ENCODE measurements around the gene CDH2.

DNA sequence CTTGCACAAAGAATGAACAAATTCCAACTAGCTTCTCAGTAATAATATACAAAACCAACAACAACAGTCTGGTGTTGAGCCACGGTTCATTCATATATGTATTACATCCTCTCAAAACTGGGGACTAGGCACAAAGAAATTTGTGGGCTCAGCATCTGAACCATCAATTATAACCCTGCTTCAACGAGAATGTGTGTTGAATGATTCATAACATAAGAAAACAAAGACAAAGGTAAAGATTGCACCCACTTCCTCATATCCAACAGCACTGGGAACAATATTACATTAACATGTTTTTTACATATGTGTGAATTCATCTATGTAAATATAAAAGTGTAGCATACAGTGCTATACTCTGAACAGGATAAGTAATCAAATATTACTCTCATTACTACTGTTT lies 144.8 kb downstream of the CDH2 start:
- no peak for TF ChIP-seq POLR2A (IDR thresholded peaks at IDR 0.05; ENCODE audit: low read depth, low read length)
- TF ChIP-seq POLR2AphosphoS5 (IDR thresholded peaks at IDR 0.05; ENCODE audit: low read depth, low read length), result no peak
- no peak for TF ChIP-seq TAF1 (IDR thresholded peaks at IDR 0.05; ENCODE audit: low read depth, low read length)

Data from GM12891 (cell line).